Measurements from ENCODE around the gene PKIB. TPM values are rescaled to one million over a fixed set of nuclear protein-coding genes. Genes with fewer than 3 reads are reported as not detected.

The PKIB gene
- total and polyA plus RNA-seq, 2 donors (not counting 3 experiments of a cell fraction or from before 2014, with no cell fraction given), result not detected

DNA sequence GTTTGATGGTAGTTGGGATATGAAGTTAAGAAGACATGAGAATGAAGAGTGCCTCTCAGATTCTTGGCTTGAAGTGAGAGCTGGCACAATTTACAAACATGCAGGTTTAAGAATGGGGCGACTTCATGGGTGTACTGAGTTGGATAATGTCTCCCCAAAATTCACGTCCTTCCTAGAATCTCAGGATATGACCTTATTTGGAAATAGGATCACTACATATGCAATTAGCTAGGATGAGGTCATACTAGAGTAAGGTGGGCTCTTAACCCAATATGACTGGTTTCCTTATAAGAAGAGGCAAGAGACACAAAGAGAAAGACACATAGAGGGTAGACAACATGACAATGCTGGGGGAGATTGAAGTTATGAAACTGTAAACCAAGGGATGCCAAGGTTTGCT is 5.2 kb downstream of the PKIB start:
- Histone ChIP-seq H3K36me3 (ENCODE audit: control insufficient read depth in 2 of 2, extremely low read depth in 1 of 2, insufficient read depth in 2 of 2, low read length in 2 of 2) (no peaks in the 10 kb centered on the region), H3K27ac (ENCODE audit: insufficient read depth, low read depth, low read length) (no peak overlapping the region), H3K4me2 (ENCODE audit: insufficient read depth, low read length) (no peak overlapping the region), H3K27me3 (ENCODE audit: control insufficient read depth in 2 of 2, insufficient read depth in 2 of 2, low read length in 2 of 2) (peaks cover 7 to 12% of the 10 kb centered on the region in 2 experiments), H3K9me3 (replicated peaks; ENCODE audit: control insufficient read depth, insufficient read depth, low read length) (no peaks in the 10 kb centered on the region), H3K9ac (replicated peaks; ENCODE audit: extremely low read depth, insufficient read depth, low read length) (no peak overlapping the region), H3K9me1 (replicated peaks; ENCODE audit: control insufficient read depth, extremely low read depth, insufficient read depth, low read length) (no peaks in the 10 kb centered on the region), H3K79me2 (ENCODE audit: control insufficient read depth, insufficient read depth, low read length) (no peaks in the 10 kb centered on the region), H3K4me3 (replicated peaks in 1 of 3; ENCODE audit: insufficient read depth in 1 of 3, low read depth in 1 of 3, low read length in 3 of 3) (no peak overlapping the region), H4K20me1 (replicated peaks; ENCODE audit: control insufficient read depth, extremely low read depth, insufficient read depth, low read length) (no peaks in the 10 kb centered on the region), H2AFZ (ENCODE audit: low read depth, low read length) (no peak overlapping the region), H3K4me1 (ENCODE audit: control insufficient read depth, extremely low read depth, insufficient read depth, low read length) (peaks cover 6% of the 10 kb centered on the region)
- dilution Hi-C loops (cut with MboI; ENCODE audit: extremely low pct_ligation_motif_present, low sequenced_read_pairs) (no loop called here), intact Hi-C loops (cut with micrococcal nuclease) (no loop called here)
- ChIA-PET CTCF (interaction anchor here (1.5 to 1.8 kb wide), 2 partner anchors 9 to 13 kb away, joined by 3 to 4 read pairs; no protein-coding TSS in a partner anchor), POLR2A (no interaction called here)
- FAIRE-seq, result no peak
- TF ChIP-seq, protein P1, sequence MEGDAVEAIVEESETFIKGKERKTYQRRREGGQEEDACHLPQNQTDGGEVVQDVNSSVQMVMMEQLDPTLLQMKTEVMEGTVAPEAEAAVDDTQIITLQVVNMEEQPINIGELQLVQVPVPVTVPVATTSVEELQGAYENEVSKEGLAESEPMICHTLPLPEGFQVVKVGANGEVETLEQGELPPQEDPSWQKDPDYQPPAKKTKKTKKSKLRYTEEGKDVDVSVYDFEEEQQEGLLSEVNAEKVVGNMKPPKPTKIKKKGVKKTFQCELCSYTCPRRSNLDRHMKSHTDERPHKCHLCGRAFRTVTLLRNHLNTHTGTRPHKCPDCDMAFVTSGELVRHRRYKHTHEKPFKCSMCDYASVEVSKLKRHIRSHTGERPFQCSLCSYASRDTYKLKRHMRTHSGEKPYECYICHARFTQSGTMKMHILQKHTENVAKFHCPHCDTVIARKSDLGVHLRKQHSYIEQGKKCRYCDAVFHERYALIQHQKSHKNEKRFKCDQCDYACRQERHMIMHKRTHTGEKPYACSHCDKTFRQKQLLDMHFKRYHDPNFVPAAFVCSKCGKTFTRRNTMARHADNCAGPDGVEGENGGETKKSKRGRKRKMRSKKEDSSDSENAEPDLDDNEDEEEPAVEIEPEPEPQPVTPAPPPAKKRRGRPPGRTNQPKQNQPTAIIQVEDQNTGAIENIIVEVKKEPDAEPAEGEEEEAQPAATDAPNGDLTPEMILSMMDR (IDR thresholded peaks at IDR 0.05; ENCODE audit: extremely low read depth in 1 of 2, insufficient read depth in 1 of 2, low read depth in 1 of 2, low read length in 2 of 2), result no peak
- TF ChIP-seq POLR2A (IDR thresholded peaks at IDR 0.05; ENCODE audit: low read depth, low read length), result no peak
- no peak for TF ChIP-seq GATA2 (IDR thresholded peaks at IDR 0.05; ENCODE audit: insufficient read depth, insufficient read length, low read depth, low read length)
- TF ChIP-seq, protein P2, sequence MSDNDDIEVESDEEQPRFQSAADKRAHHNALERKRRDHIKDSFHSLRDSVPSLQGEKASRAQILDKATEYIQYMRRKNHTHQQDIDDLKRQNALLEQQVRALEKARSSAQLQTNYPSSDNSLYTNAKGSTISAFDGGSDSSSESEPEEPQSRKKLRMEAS (IDR thresholded peaks at IDR 0.05; ENCODE audit: insufficient read depth, insufficient read length), result no peak
- no peak for DNase-seq (ENCODE audit: low read depth, low spot score)
- BruUV-seq (replicated peaks), result no TSS peak

DNA sequence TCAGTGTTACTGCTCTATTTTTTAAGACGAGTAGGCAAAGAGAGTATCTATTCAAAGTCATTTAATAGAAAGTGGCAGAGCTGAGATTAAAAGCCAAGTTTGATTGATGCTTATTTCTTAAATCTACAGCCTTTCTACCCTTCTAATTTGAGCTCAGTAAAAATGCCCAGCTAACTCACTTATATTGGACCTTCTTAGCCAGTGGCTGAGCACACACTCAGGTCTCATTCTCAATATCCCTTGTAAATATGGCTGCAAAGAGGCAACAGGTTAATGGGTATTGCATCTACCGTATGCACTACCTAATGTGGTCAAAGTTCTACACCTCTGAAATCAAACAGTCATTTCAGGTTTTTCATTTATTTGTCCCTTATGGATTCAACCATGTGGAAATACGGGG is 6.7 kb downstream of the PKIB start:
- intact Hi-C loops (cut with micrococcal nuclease) (no loop called here), dilution Hi-C loops (cut with MboI; ENCODE audit: extremely low pct_ligation_motif_present, low sequenced_read_pairs) (no loop called here)
- no peaks in the 10 kb centered on the region for H3K79me2 ChIP-seq (ENCODE audit: control insufficient read depth, insufficient read depth, low read length)
- FAIRE-seq (no peak), DNase-seq (ENCODE audit: low read depth, low spot score) (no peak)
- H4K20me1 ChIP-seq (replicated peaks; ENCODE audit: control insufficient read depth, extremely low read depth, insufficient read depth, low read length), result no peaks in the 10 kb centered on the region
- H3K9me1 ChIP-seq (replicated peaks; ENCODE audit: control insufficient read depth, extremely low read depth, insufficient read depth, low read length), result no peaks in the 10 kb centered on the region
- no peak overlapping the region for H3K4me3 ChIP-seq (replicated peaks in 1 of 3; ENCODE audit: insufficient read depth in 1 of 3, low read depth in 1 of 3, low read length in 3 of 3)
- H3K9me3 ChIP-seq (replicated peaks; ENCODE audit: control insufficient read depth, insufficient read depth, low read length), result no peaks in the 10 kb centered on the region
- peaks cover 1 to 2% of the 10 kb centered on the region in 2 experiments for H3K27me3 ChIP-seq (ENCODE audit: control insufficient read depth in 2 of 2, insufficient read depth in 2 of 2, low read length in 2 of 2)
- no peak overlapping the region for H3K27ac ChIP-seq (ENCODE audit: insufficient read depth, low read depth, low read length)
- ChIA-PET CTCF (interaction anchor here (1.8 kb wide), 1 partner anchor 15 kb away, joined by 4 read pairs; no protein-coding TSS in a partner anchor), POLR2A (no interaction called here)
- BruUV-seq (replicated peaks), result no TSS peak
- H3K9ac ChIP-seq (replicated peaks; ENCODE audit: extremely low read depth, insufficient read depth, low read length), result no peak overlapping the region
- H3K4me1 ChIP-seq (ENCODE audit: control insufficient read depth, extremely low read depth, insufficient read depth, low read length), result no peaks in the 10 kb centered on the region
- H3K4me2 ChIP-seq (ENCODE audit: insufficient read depth, low read length), result no peak overlapping the region
- H3K36me3 ChIP-seq (ENCODE audit: control insufficient read depth in 2 of 2, extremely low read depth in 1 of 2, insufficient read depth in 2 of 2, low read length in 2 of 2), result no peaks in the 10 kb centered on the region
- TF ChIP-seq, protein P1 (IDR thresholded peaks at IDR 0.05; ENCODE audit: extremely low read depth in 1 of 2, insufficient read depth in 1 of 2, low read depth in 1 of 2, low read length in 2 of 2), result no peak
- TF ChIP-seq GATA2 (IDR thresholded peaks at IDR 0.05; ENCODE audit: insufficient read depth, insufficient read length, low read depth, low read length) (no peak), POLR2AphosphoS5 (IDR thresholded peaks at IDR 0.05; ENCODE audit: insufficient read depth, low read depth, low read length) (no peak), FOS (IDR thresholded peaks at IDR 0.05; ENCODE audit: borderline replicate concordance, insufficient read depth, low read length) (no peak), MYC (IDR thresholded peaks at IDR 0.05; ENCODE audit: low read depth, low read length) (no peak), JUN (IDR thresholded peaks at IDR 0.05; ENCODE audit: borderline replicate concordance, insufficient read depth, insufficient read length, low read depth) (no peak), EZH2 (IDR thresholded peaks at IDR 0.05; ENCODE audit: borderline replicate concordance, low read depth, low read length, severe bottlenecking) (no peak), POLR2A (IDR thresholded peaks at IDR 0.05; ENCODE audit: low read depth, low read length) (no peak)
- TF ChIP-seq, protein P2 (IDR thresholded peaks at IDR 0.05; ENCODE audit: insufficient read depth, insufficient read length), result no peak
- H2AFZ ChIP-seq (ENCODE audit: low read depth, low read length), result no peak overlapping the region

All from endothelial cell of umbilical vein (primary cell).